Naive thymus-derived CD4-positive, alpha-beta T cell (primary cell): ENCODE results near the gene TP53TG5. TPM values are rescaled to one million over a fixed set of nuclear protein-coding genes. Genes with fewer than 3 reads are reported as not detected.
A peak's percentile ranks its signal among the peaks of the same experiment; 100 is the strongest.

ENCODE experiments used
- ATAC-seq: fragments of 150-1000 bp; cut with Tn5 transposase; 2 replicates; pipeline ENCODE4 v1.10.0; 2021; ENCODE audit warnings: mild to moderate bottlenecking, moderate library complexity
- CTCF ChIA-PET: fragments of 350-600 bp; sonication (Branson Sonifier 250); formaldehyde crosslinking; loops from one replicate; lab custom pipeline; 2021; ENCODE audit warnings: antibody characterized with exemption; lab: Charles Lee
- POLR2A ChIA-PET: fragments of 350-600 bp; sonication (Branson Sonifier 250); formaldehyde crosslinking; loops from one replicate; lab custom pipeline; 2021; ENCODE audit warnings: antibody characterized with exemption, inconsistent platforms; lab: Charles Lee
- DNase-seq, 9 donors: peaks; one replicate each; pipeline versions ENCODE4 v3.0.0 to v3.0.0-alpha.2; 2020 to 2022; ENCODE audit warnings: mixed read lengths in 1 of 9
- H3K27ac ChIP-seq: one replicate; pipeline ENCODE4 v1.7.0; 2013; ENCODE audit warnings: mild to moderate bottlenecking, low read depth, low read length, moderate library complexity
- H3K27me3 ChIP-seq, 2 donors: one replicate each; pipeline ENCODE4 v1.7.0; 2013; ENCODE audit warnings: low read length in 2 of 2, mild to moderate bottlenecking in 2 of 2, moderate library complexity in 2 of 2; ENCODE audit not compliant: control insufficient read depth in 2 of 2, insufficient read depth in 2 of 2
- H3K36me3 ChIP-seq, 3 experiments: 1 replicate in 2 of 3; 2 replicates in 1 of 3; pipeline ENCODE4 v1.7.0; 2013; ENCODE audit warnings: low read length in 3 of 3, mild to moderate bottlenecking in 3 of 3, moderate library complexity in 1 of 3; ENCODE audit not compliant: insufficient read depth in 3 of 3, control insufficient read depth in 2 of 3
- H3K4me1 ChIP-seq, 2 donors: one replicate each; pipeline ENCODE4 v1.7.0; 2013; ENCODE audit warnings: low read length in 2 of 2, mild to moderate bottlenecking in 2 of 2, moderate library complexity in 1 of 2; ENCODE audit not compliant: control insufficient read depth in 2 of 2, insufficient read depth in 2 of 2
- H3K4me3 ChIP-seq: 2 replicates; pipeline ENCODE4 v1.7.0; 2013; ENCODE audit warnings: mild to moderate bottlenecking, low read length
- H3K9me3 ChIP-seq, 3 experiments: 1 replicate in 2 of 3; 2 replicates in 1 of 3; pipeline ENCODE4 v1.7.0; 2013; ENCODE audit warnings: low read length in 3 of 3; ENCODE audit not compliant: control insufficient read depth in 2 of 3
- H3K27ac Mint-ChIP-seq, 9 donors: one replicate each; pipeline ENCODE4 v1.8.0; 2020 to 2022; ENCODE audit warnings: mixed read lengths in 9 of 9, mild to moderate bottlenecking in 8 of 9, moderate library complexity in 5 of 9, inconsistent platforms in 2 of 9
- H3K27me3 Mint-ChIP-seq, 5 donors: one replicate each; pipeline ENCODE4 v1.8.0; 2021 to 2022; ENCODE audit warnings: mixed read lengths in 5 of 5, mild to moderate bottlenecking in 1 of 5
- H3K36me3 Mint-ChIP-seq, 5 donors: one replicate each; pipeline ENCODE4 v1.8.0; 2020 to 2022; ENCODE audit warnings: mixed read lengths in 5 of 5, mild to moderate bottlenecking in 3 of 5, inconsistent platforms in 1 of 5
- H3K4me1 Mint-ChIP-seq, 7 donors: one replicate each; pipeline ENCODE4 v1.8.0; 2020 to 2022; ENCODE audit warnings: mixed read lengths in 7 of 7, mild to moderate bottlenecking in 3 of 7, inconsistent platforms in 1 of 7
- H3K4me3 Mint-ChIP-seq, 10 donors: one replicate each; pipeline ENCODE4 v1.8.0; 2020 to 2022; ENCODE audit warnings: mild to moderate bottlenecking in 10 of 10, mixed read lengths in 10 of 10, moderate library complexity in 6 of 10, inconsistent platforms in 2 of 10
- H3K9me3 Mint-ChIP-seq, 11 donors: one replicate each; pipeline ENCODE4 v1.8.0; 2020 to 2022; ENCODE audit warnings: mixed read lengths in 11 of 11, mild to moderate bottlenecking in 4 of 11, inconsistent platforms in 1 of 11, moderate library complexity in 1 of 11
- intact Hi-C, 2 donors: fragments of 100-400 bp; cut with micrococcal nuclease; formaldehyde crosslinking; loops; one replicate each; pipeline ENCODE4 v1.15.1; 2023
- polyA plus RNA-seq, 2 donors: library from polyadenylated mRNA; unstranded; fragments of 300-500 nt; fragmentation: Illumina TruSeq; gene quantifications; one replicate each; pipeline ENCODE4 v1.2.3, GENCODE V29; 2021
- total RNA-seq, 6 experiments: library from RNA in 5 of 6; stranded (reverse) in 5 of 6; gene quantifications; 1 replicate in 5 of 6; 2 replicates in 1 of 6; pipeline ENCODE4 v1.2.3 and lab custom pipeline; 2021 to 2026

The TP53TG5 gene
- total and polyA plus RNA-seq, 7 experiments from 2014 or later = 0.14 to 0.48 (median 0.24) TPM; not detected in 2

DNA sequence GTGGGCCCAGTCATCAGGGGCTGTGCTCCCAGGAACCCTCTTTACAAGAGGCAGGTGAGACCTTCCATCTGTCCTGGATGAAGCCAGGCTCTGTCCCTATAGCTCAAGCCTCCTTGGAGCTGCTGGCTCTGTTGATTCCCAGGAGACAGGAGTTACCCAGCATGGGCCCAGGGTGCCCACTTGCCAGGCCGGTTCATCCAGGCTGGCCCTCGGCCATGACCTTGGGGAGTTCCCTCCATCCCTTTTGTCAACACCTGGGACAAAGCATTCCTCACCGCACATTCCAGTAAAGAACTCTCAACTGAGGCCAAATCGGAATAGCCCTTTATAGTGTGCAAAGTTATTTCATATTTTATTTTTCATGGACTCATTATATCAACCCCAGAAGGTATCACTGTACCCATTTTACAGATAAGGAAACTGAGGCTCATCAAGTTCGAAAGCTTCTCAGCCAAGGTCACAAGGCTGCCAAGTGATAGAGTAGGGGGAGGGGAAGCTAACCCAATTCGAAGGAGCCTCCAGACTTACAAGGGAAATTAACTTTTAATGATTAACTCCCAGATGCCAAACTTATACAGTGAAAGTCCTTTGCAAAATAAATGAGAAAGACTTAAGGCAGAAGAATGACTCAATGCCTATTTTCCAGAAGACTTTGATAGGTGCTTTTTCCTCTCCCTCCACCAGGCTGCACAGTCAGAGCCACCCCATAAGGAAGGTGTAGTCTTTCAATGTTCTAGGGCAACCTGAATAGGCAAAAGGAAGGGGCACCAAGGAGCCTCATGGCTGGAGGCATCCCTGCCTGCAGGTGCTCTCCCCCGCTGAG, 48.4 kb downstream of the TP53TG5 start:
- H3K4me3 ChIP-seq = no peak overlapping the region
- intact Hi-C loops = no loop called here
- H3K4me1 Mint-ChIP-seq = peaks cover 0 to 10% (median 0%) of the 10 kb centered on the region in 7 donors
- no peak overlapping the region for H3K27ac Mint-ChIP-seq
- H3K4me1 ChIP-seq = no peaks in the 10 kb centered on the region
- no peaks in the 10 kb centered on the region for H3K36me3 ChIP-seq
- peaks cover 0 to 7% (median 0%) of the 10 kb centered on the region in 5 donors for H3K36me3 Mint-ChIP-seq
- no peaks in the 10 kb centered on the region for H3K27me3 Mint-ChIP-seq
- H3K27me3 ChIP-seq = no peaks in the 10 kb centered on the region
- no peaks in the 10 kb centered on the region for H3K9me3 ChIP-seq
- no peaks in the 10 kb centered on the region for H3K9me3 Mint-ChIP-seq
- POLR2A ChIA-PET = no interaction called here
- no peak for DNase-seq
- ATAC-seq = no peak
- H3K4me3 Mint-ChIP-seq = no peak overlapping the region
- CTCF ChIA-PET = interaction anchor here (0.7 to 1.0 kb wide), 2 partner anchors 11 to 12 kb away, joined by 3 read pairs; no protein-coding TSS in a partner anchor
- no peak overlapping the region for H3K27ac ChIP-seq

DNA sequence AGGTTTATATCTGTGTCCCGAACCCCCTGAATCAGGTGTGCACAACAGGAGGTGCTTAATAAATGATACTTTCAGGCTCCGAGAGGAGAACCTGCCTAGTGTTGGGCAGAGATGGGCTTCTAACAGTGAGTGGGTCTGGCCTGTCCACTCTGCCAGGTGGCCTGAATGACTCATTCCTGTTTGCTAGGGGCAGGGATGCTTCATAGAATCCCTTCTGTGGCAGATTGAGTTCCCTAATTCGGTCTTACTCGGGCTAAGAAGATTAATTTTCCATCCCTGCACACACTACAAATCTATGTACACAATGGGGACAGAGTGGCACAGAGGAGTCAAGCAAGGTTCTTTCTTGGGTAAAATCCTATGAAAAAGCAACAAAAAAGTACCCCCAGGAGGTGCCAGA, 49.7 kb downstream of the TP53TG5 start:
- H3K27me3 Mint-ChIP-seq = no peaks in the 10 kb centered on the region

GRCh38 chr20:45325371-45325770, 52.8 kb downstream of the TP53TG5 start:
- Histone ChIP-seq H3K36me3 (no peaks in the 10 kb centered on the region), H3K27me3 (no peaks in the 10 kb centered on the region), H3K9me3 (no peaks in the 10 kb centered on the region), H3K4me1 (peaks cover 6 to 7% of the 10 kb centered on the region in 2 donors), H3K4me3 (no peak overlapping the region), H3K27ac (no peak overlapping the region)
- no peak overlapping the region for H3K4me3 Mint-ChIP-seq
- CTCF ChIA-PET = interaction anchor here (1.1 kb wide), 1 partner anchor 458 kb away, joined by 4 read pairs; no protein-coding TSS in a partner anchor
- ATAC-seq = no peak
- POLR2A ChIA-PET = interaction anchor here (0.5 kb wide), 1 partner anchor 52 kb away, joined by 3 read pairs; no protein-coding TSS in a partner anchor
- no peaks in the 10 kb centered on the region for H3K9me3 Mint-ChIP-seq
- H3K36me3 Mint-ChIP-seq = peaks cover 0 to 7% (median 0%) of the 10 kb centered on the region in 5 donors
- no peak overlapping the region for H3K27ac Mint-ChIP-seq
- H3K4me1 Mint-ChIP-seq = peaks cover 0 to 23% (median 10%) of the 10 kb centered on the region in 7 donors
- no peaks in the 10 kb centered on the region for H3K27me3 Mint-ChIP-seq
- intact Hi-C loops = no loop called here
- DNase-seq = no peak

More for the DNA sequence above, 49.7 kb downstream of the TP53TG5 start:
- Mint-ChIP-seq H3K4me1 (peaks cover 0 to 10% (median 0%) of the 10 kb centered on the region in 7 donors), H3K4me3 (no peak overlapping the region), H3K9me3 (no peaks in the 10 kb centered on the region), H3K27ac (no peak overlapping the region), H3K36me3 (peaks cover 0 to 7% (median 0%) of the 10 kb centered on the region in 5 donors)
- no peak for DNase-seq
- intact Hi-C loops = no loop called here
- Histone ChIP-seq H3K27ac (no peak overlapping the region), H3K9me3 (no peaks in the 10 kb centered on the region), H3K4me3 (no peak overlapping the region), H3K27me3 (no peaks in the 10 kb centered on the region), H3K36me3 (no peaks in the 10 kb centered on the region), H3K4me1 (no peaks in the 10 kb centered on the region)
- CTCF ChIA-PET = no interaction called here
- ATAC-seq = no peak
- POLR2A ChIA-PET = no interaction called here

DNA sequence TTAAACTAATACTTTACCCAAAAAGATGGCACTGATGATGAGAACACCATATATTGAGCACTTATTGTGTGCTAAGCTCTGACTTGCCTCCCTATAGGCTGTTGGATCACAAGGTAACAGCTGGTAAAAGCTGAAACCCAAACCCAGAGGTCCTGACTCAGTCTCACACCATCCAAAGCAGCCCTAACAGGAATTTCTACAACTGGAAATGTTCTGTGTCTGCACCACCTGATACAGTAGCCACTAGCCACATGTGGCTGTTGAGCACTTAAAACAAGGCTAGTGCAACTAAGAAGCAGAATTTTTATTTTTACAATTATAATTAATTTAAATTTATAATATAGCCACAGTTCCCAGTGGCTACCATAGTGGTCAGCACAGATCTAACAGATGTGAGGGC, 54.4 kb downstream of the TP53TG5 start:
- ATAC-seq = no peak
- DNase-seq = no peak
- Histone ChIP-seq H3K4me3 (no peak overlapping the region), H3K27ac (no peak overlapping the region), H3K9me3 (no peaks in the 10 kb centered on the region), H3K36me3 (no peaks in the 10 kb centered on the region), H3K27me3 (no peaks in the 10 kb centered on the region), H3K4me1 (peaks cover 14 to 16% of the 10 kb centered on the region in 2 donors)
- Mint-ChIP-seq H3K9me3 (no peaks in the 10 kb centered on the region), H3K36me3 (peaks cover 0 to 8% (median 0%) of the 10 kb centered on the region in 5 donors), H3K27me3 (no peaks in the 10 kb centered on the region), H3K27ac (no peak overlapping the region), H3K4me1 (peaks cover 10 to 35% (median 20%) of the 10 kb centered on the region in 7 donors), H3K4me3 (no peak overlapping the region)
- ChIA-PET POLR2A (no interaction called here), CTCF (interaction anchor here (0.9 to 1.5 kb wide), 3 partner anchors 39 to 447 kb away, joined by 3 to 11 read pairs (median 6); partner anchors contain the start of gene SYS1)
- intact Hi-C loops = loop anchor here in 1 of 2 donors (1.0 kb wide), 1 partner anchor 114 kb away; no protein-coding TSS in a partner anchor

GRCh38 chr20:45322952-45323383, 55.2 kb downstream of the TP53TG5 start:
- DNase-seq = no peak
- ChIA-PET POLR2A (interaction anchor here (1.5 kb wide), 1 partner anchor 114 kb away, joined by 6 read pairs; no protein-coding TSS in a partner anchor), CTCF (interaction anchor here (1.1 to 1.5 kb wide), 3 partner anchors 23 to 448 kb away, joined by 4 to 11 read pairs (median 6); no protein-coding TSS in a partner anchor)
- Mint-ChIP-seq H3K4me3 (no peak overlapping the region), H3K9me3 (no peaks in the 10 kb centered on the region), H3K27me3 (no peaks in the 10 kb centered on the region), H3K27ac (no peak overlapping the region), H3K4me1 (peaks cover 10 to 42% (median 26%) of the 10 kb centered on the region in 7 donors), H3K36me3 (peaks cover 0 to 8% (median 0%) of the 10 kb centered on the region in 5 donors)
- Histone ChIP-seq H3K27ac (no peak overlapping the region), H3K9me3 (no peaks in the 10 kb centered on the region), H3K36me3 (no peaks in the 10 kb centered on the region), H3K4me1 (peaks cover 15 to 16% of the 10 kb centered on the region in 2 donors), H3K27me3 (no peaks in the 10 kb centered on the region), H3K4me3 (no peak overlapping the region)
- peak; percentile 34 for ATAC-seq
- intact Hi-C loops = loop anchor here in 1 of 2 donors (1.0 kb wide), 1 partner anchor 114 kb away; no protein-coding TSS in a partner anchor
